GM12878 (cell line): ENCODE measurements around the gene JADE1. TPM values are rescaled to one million over a fixed set of nuclear protein-coding genes. Genes with fewer than 3 reads are reported as not detected.

Experiments
- ATAC-seq: fragments of 200-7000 bp; cut with Tn5 transposase; 3 replicates; pipeline ENCODE4 v1.9.1; 2020; ENCODE audit warnings: mild to moderate bottlenecking, moderate library complexity
- BruUV-seq: library from RNA; stranded (reverse); fragments of 400-500 nt; replicated peaks from 2 replicates; lab custom pipeline; 2021; lab: Mats Ljungman, UMichigan
- CTCF ChIA-PET: fragments of 300-600 bp; sonication (Branson Sonifier 250); formaldehyde crosslinking; extraction: SDS; loops from one replicate; lab custom pipeline; 2021; ENCODE audit warnings: inconsistent platforms; lab: Yijun Ruan, JAX
- POLR2A ChIA-PET: fragments of 350-600 bp; formaldehyde crosslinking; extraction: SDS; loops from one replicate; lab custom pipeline; 2021; ENCODE audit warnings: inconsistent platforms; lab: Charles Lee
- RAD21 ChIA-PET: fragments of 300-600 bp; sonication (Branson Sonifier 250); formaldehyde crosslinking; loops from one replicate; lab custom pipeline; 2023; ENCODE audit warnings: antibody characterized with exemption; ENCODE audit not compliant: unreplicated experiment; lab: Charles Lee
- SMC1A ChIA-PET: fragments of 300-600 bp; sonication (Branson Sonifier 250); formaldehyde crosslinking; loops from one replicate; lab custom pipeline; 2023; ENCODE audit not compliant: unreplicated experiment, uncharacterized antibody; lab: Charles Lee
- DNase-seq: peaks from one replicate; pipeline ENCODE4 v3.0.0-alpha.2; 2011; ENCODE audit warnings: low read depth, low spot score
- FAIRE-seq: peaks from 3 replicates; lab custom pipeline; 2011; peaks lifted over from hg19 to GRCh38; lab: Jason Lieb, UNC
- H2AFZ ChIP-seq: 2 replicates; pipeline ENCODE4 v1.6.0; 2011; ENCODE audit warnings: low read depth, low read length, control low read depth; ENCODE audit not compliant: control insufficient read depth
- H3K27ac ChIP-seq: 2 replicates; pipeline ENCODE4 v1.5.1; 2011; ENCODE audit warnings: control low read depth; ENCODE audit not compliant: control insufficient read depth, insufficient read depth
- H3K27me3 ChIP-seq, 2 experiments: replicated peaks in 1 of 2; 2 replicates each; pipeline versions ENCODE4 v1.6.0 to v1.6.1; 2011; ENCODE audit warnings: low read length in 1 of 2; ENCODE audit not compliant: control insufficient read depth in 2 of 2, insufficient read depth in 2 of 2
- H3K36me3 ChIP-seq, 2 experiments: 2 replicates each; pipeline ENCODE4 v1.5.1; 2011; ENCODE audit warnings: low read length in 1 of 2; ENCODE audit not compliant: control insufficient read depth in 2 of 2, insufficient read depth in 2 of 2
- H3K4me1 ChIP-seq: 2 replicates; pipeline ENCODE4 v1.6.1; 2011; ENCODE audit warnings: mild to moderate bottlenecking, low read length, moderate library complexity, mixed read lengths; ENCODE audit not compliant: control insufficient read depth, insufficient read depth
- H3K4me2 ChIP-seq: 2 replicates; pipeline ENCODE4 v1.6.0; 2011; ENCODE audit warnings: control low read depth; ENCODE audit not compliant: control insufficient read depth, insufficient read depth
- H3K4me3 ChIP-seq: fragments of 200-600 bp; sonication (generic); 2 replicates; pipeline ENCODE4 v1.5.1; 2016
- H3K79me2 ChIP-seq: 2 replicates; pipeline ENCODE4 v1.6.0; 2011; ENCODE audit warnings: low read length; ENCODE audit not compliant: control insufficient read depth, insufficient read depth
- H3K9ac ChIP-seq: 2 replicates; pipeline ENCODE4 v1.8.0; 2011; ENCODE audit warnings: low read length, control low read depth, mixed read lengths; ENCODE audit not compliant: control insufficient read depth, insufficient read depth
- H3K9me3 ChIP-seq: replicated peaks from 3 replicates; pipeline ENCODE4 v1.5.1; 2011; ENCODE audit warnings: mild to moderate bottlenecking, low read length; ENCODE audit not compliant: control insufficient read depth, insufficient read depth
- H4K20me1 ChIP-seq: 2 replicates; pipeline ENCODE4 v1.6.0; 2011; ENCODE audit not compliant: control insufficient read depth, insufficient read depth
- BCL11A ChIP-seq: IDR thresholded peaks from 2 replicates; pipeline ENCODE4 v1.6.1; 2011; ENCODE audit warnings: low read depth, low read length
- CHD1 ChIP-seq: IDR thresholded peaks from 2 replicates; pipeline ENCODE4 v1.6.1; 2012; ENCODE audit warnings: low read depth, low read length, improper control_type of control experiment
- CHD2 ChIP-seq: IDR thresholded peaks from 2 replicates; pipeline ENCODE4 v1.6.1; 2011; ENCODE audit warnings: low read depth, low read length, improper control_type of control experiment, borderline replicate concordance
- CHD4 ChIP-seq: fragments of 200-600 bp; sonication (generic); IDR thresholded peaks from 2 replicates; pipeline ENCODE4 v1.6.1; 2016; ENCODE audit warnings: mild to moderate bottlenecking
- DPF2 ChIP-seq: fragments of 450-650 bp; IDR thresholded peaks from 2 replicates; pipeline ENCODE4 v1.6.1; 2017; ENCODE audit warnings: mild to moderate bottlenecking
- MXI1 ChIP-seq: fragments of 150-350 bp; IDR thresholded peaks from 2 replicates; pipeline ENCODE4 v1.6.1; 2011; ENCODE audit warnings: low read depth, mild to moderate bottlenecking, inconsistent platforms, low read length, improper control_type of control experiment
- MYB ChIP-seq: fragments of 150-350 bp; IDR thresholded peaks from 2 replicates; pipeline ENCODE4 v1.6.1; 2014; ENCODE audit warnings: mild to moderate bottlenecking, low read depth, low read length, borderline replicate concordance
- NFYB ChIP-seq: IDR thresholded peaks from 2 replicates; pipeline ENCODE4 v1.6.1; 2011; ENCODE audit warnings: low read depth, mild to moderate bottlenecking, low read length, improper control_type of control experiment, moderate library complexity; ENCODE audit not compliant: insufficient read depth
- NR2C1 ChIP-seq: fragments of 450-650 bp; IDR thresholded peaks from 2 replicates; pipeline ENCODE4 v1.6.1; 2017; ENCODE audit warnings: antibody characterized with exemption, mild to moderate bottlenecking, moderate library complexity
- PKNOX1 ChIP-seq: fragments of 450-650 bp; IDR thresholded peaks from 2 replicates; pipeline ENCODE4 v1.6.1; 2016; ENCODE audit warnings: mild to moderate bottlenecking
- POLR2A ChIP-seq: IDR thresholded peaks from 2 replicates; pipeline ENCODE4 v1.6.1; 2011; ENCODE audit warnings: low read depth, mild to moderate bottlenecking, low read length
- RAD51 ChIP-seq: fragments of 450-650 bp; IDR thresholded peaks from 2 replicates; pipeline ENCODE4 v1.6.1; 2016; ENCODE audit warnings: moderate library complexity, mild to moderate bottlenecking, inconsistent platforms
- STAT1 ChIP-seq: fragments of 450-650 bp; conservative IDR thresholded peaks from 2 replicates; pipeline ENCODE4 v1.6.1; 2014; ENCODE audit warnings: antibody characterized with exemption, mild to moderate bottlenecking
- TBL1XR1 ChIP-seq: IDR thresholded peaks from 2 replicates; pipeline ENCODE4 v1.6.1; 2012; ENCODE audit warnings: low read depth, low read length, improper control_type of control experiment
- YY1 ChIP-seq: IDR thresholded peaks from 2 replicates; pipeline ENCODE4 v1.6.1; 2011; ENCODE audit warnings: low read depth, mild to moderate bottlenecking, low read length
- ZBTB40 ChIP-seq: fragments of 450-650 bp; IDR thresholded peaks from 2 replicates; pipeline ENCODE4 v1.6.1; 2016; ENCODE audit warnings: mild to moderate bottlenecking, moderate library complexity, borderline replicate concordance
- ZNF592 ChIP-seq: fragments of 450-650 bp; IDR thresholded peaks from 2 replicates; pipeline ENCODE4 v1.6.1; 2017; ENCODE audit warnings: mild to moderate bottlenecking, moderate library complexity
- WGBS: methylation state at CpG from one replicate; pipeline ENCODE4 v1.1.6; 2016; ENCODE audit warnings: low lambda C conversion rate; ENCODE audit not compliant: insufficient replicate concordance, insufficient coverage; ENCODE audit errors: missing lambda C conversion rate; 5-methylcytosine and 5-hydroxymethylcytosine counted together
- in situ Hi-C: fragments of 300-500 bp; cut with MboI; formaldehyde crosslinking; loops from 9 replicates; pipeline ENCODE4 v1.14.3; 2018; ENCODE audit warnings: mixed read lengths
- intact Hi-C: fragments of 100-400 bp; cut with micrococcal nuclease; formaldehyde crosslinking; loops from one replicate; pipeline ENCODE4 v1.14.2; 2022; ENCODE audit not compliant: unreplicated experiment
- polyA plus RNA-seq, 11 experiments: library from polyadenylated mRNA; depleted of rRNA in 4 of 11; unstranded in 6 of 11; stranded (reverse) in 5 of 11; fragments of >200 nt; fragmentation: Nextera tagmentation in 4 of 11; fragmentation: Illumina TruSeq in 1 of 11; extraction: Ambion mirVana in 4 of 11; extraction: Trizol in 1 of 11; gene quantifications; 1 replicate in 1 of 11; 2 replicates in 10 of 11; pipeline versions ENCODE4 v1.2.1 to v1.2.3, GENCODE V29; 2011 to 2016; ENCODE audit warnings: inconsistent platforms in 2 of 11, missing spikeins in 2 of 11, low read depth in 1 of 11
- total RNA-seq, 4 experiments: library from RNA; depleted of rRNA in 3 of 4; stranded (reverse); fragments of >200 nt in 3 of 4; fragmentation: Illumina TruSeq in 1 of 4; extraction: Trizol in 1 of 4; gene quantifications; 2 replicates each; pipeline versions ENCODE4 v1.2.1 to v1.2.3, GENCODE V29; 2013 to 2021

Gene JADE1
- total and polyA plus RNA-seq, 10 of the 15 experiments (the other 5 are each of a cell fraction or from before 2014, with no cell fraction given): 5.9 to 27.2 (median 15.8) TPM

- ChIA-PET CTCF (no interaction called here), POLR2A (no interaction called here)
- no peak for TF ChIP-seq MXI1
- no peak for TF ChIP-seq DPF2
- TF ChIP-seq STAT1: no peak
- TF ChIP-seq CHD2: no peak
- TF ChIP-seq CHD1: no peak
- no peak for TF ChIP-seq TBL1XR1
- no peak for TF ChIP-seq CHD4
- TF ChIP-seq PKNOX1: no peak
- no peak for TF ChIP-seq ZBTB40
- TF ChIP-seq POLR2A: no peak
- no peak for TF ChIP-seq MYB
- TF ChIP-seq YY1: no peak
- no peak for TF ChIP-seq NR2C1
- no peak for TF ChIP-seq ZNF592
- TF ChIP-seq BCL11A: no peak
- TF ChIP-seq RAD51: no peak
- no peak for TF ChIP-seq NFYB
Observed at GRCh38 chr4:128908735-128909134, 99.2 kb downstream of the JADE1 start.

More at GRCh38 chr4:128908735-128909134, 99.2 kb downstream of the JADE1 start:
- ChIA-PET SMC1A (interaction anchor here (1.1 kb wide), 1 partner anchor 9 kb away, joined by 4 read pairs; no protein-coding TSS in a partner anchor), RAD21 (no interaction called here)
- Histone ChIP-seq H3K27ac (no peak overlapping the region), H3K27me3 (no peaks in the 10 kb centered on the region), H2AFZ (no peak overlapping the region), H3K36me3 (no peaks in the 10 kb centered on the region), H3K4me3 (no peak overlapping the region), H4K20me1 (no peaks in the 10 kb centered on the region), H3K4me1 (peaks cover 10% of the 10 kb centered on the region; the same call in 1 of the 2 replicates), H3K79me2 (no peaks in the 10 kb centered on the region), H3K9ac (no peak overlapping the region), H3K9me3 (no peaks in the 10 kb centered on the region), H3K4me2 (no peak overlapping the region)
- intact Hi-C loops (no loop called here), in situ Hi-C loops (no loop called here)
- FAIRE-seq (no peak), ATAC-seq (no peak), DNase-seq (no peak)
- 100% methylated on average over 5 of the region's 5 CpGs for WGBS
- BruUV-seq: no TSS peak
